Hair follicular keratinocyte (primary cell): ENCODE results near the gene CPSF3. TPM values are rescaled to one million over a fixed set of nuclear protein-coding genes. Genes with fewer than 3 reads are reported as not detected.

Experiments
- total RNA-seq: library from RNA; depleted of rRNA; stranded (reverse); fragments of >200 nt; gene quantifications from 2 replicates; pipeline ENCODE4 v1.2.3, GENCODE V29; 2015

The CPSF3 gene
- 30.9 and 54.7 TPM in 2 replicates for total RNA-seq

DNA sequence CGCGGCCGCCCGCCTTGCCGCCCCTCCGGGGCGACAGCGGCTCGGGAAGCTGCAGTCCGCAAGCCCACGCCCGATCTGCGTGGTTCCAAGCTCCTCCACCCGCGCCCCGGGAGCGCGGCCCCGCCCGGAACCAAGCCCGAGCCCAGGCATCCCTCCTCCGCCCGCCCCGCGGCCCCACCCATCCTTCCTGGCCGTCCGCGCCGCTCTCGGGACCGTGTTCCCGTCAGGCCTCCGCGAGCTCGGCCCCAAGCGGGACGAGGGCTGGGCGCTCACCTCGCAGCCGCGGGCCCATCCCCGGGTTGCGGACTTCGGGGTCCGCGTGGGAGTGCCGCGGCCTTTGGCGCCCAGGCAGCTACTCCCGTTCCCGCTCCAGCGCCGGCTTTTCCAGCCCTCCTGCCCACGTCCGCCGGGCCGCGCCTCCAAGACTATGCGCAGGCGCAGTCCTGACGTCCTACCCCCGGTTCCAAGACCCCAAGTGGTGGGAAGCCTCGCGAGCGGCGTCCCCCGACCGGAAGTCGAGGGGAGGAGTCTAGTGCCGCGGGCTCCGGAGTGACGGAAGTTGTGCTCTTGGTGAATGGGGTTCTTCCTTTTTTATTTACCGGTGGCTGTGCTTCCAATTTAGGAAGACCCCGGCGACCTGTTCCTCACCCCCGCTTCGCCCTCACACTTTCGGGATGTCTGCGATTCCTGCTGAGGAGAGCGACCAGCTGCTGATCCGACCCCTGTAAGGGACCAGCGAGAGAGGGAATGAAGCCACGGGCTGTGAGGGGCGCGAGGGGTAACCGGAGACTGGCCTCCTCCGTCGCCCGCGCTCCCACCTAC is at the start of gene CPSF3, which contains the start of gene ITGB1BP1:
TSS of gene CPSF3 (plus strand) at position 555 of the 822 bp plus-strand sequence. CDS start at position 675, 120 bp downstream.
TSS of gene ITGB1BP1 (minus strand) at position 429 of the 822 bp plus-strand sequence. CDS start 4,831 bp downstream, outside the sequence.

DNA sequence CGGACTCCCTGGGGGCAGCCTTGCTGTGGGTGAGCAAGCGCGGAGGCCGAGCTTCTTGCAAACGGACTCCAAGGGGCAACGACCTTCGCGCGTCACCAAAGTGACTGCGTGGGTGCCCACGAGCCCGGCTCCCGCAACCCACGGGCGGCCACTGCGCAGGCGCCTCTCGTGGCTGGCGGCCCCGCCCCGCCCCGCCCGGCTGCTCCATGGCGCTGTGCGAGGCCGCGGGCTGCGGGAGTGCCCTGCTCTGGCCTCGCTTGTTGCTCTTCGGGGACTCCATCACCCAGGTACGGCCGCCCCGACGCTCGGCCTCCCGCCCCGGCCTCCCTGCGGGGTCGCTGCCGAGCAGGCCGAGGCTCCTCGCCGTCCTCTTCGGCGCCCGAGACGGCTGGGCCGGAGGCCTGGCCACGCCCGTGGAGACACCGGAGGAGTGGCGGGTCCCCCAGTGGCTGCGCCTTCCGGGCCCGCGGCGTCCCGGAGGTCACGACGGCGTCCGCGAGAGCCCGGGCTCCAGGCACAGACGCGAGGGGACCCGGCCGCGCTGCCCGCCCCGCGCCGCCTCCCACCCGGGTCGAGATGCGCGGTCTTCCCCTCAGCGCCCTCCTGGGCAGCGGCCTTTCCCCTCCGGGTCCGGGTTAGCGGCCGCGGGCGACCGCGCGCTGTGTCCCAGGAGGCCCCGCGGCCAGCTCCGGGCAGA is 51.1 kb downstream of the CPSF3 start, which contains the start of gene IAH1:
TSS of gene IAH1 (plus strand) at position 191 of the 697 bp plus-strand sequence. CDS start at position 207, 16 bp downstream.

Other genes with a start within 250 kb of the CPSF3 start
- 32.0 and 55.7 TPM in 2 replicates for gene ASAP2, start 216.8 kb upstream of the CPSF3 start, total RNA-seq
- gene ITGB1BP1, start 126 bp upstream of the CPSF3 start, total RNA-seq, result 41.8 and 46.1 TPM in 2 replicates
- 79.5 and 84.0 TPM in 2 replicates for gene IAH1, start 50.9 kb downstream of the CPSF3 start, total RNA-seq
- 22.2 and 26.2 TPM in 2 replicates for gene ADAM17, start 132.2 kb downstream of the CPSF3 start, total RNA-seq
- 292 and 302 TPM in 2 replicates for gene YWHAQ, start 207.3 kb downstream of the CPSF3 start, total RNA-seq